Upper lobe of right lung (tissue), 1 donor: ENCODE data around the gene TMOD3. TPM values are rescaled to one million over a fixed set of nuclear protein-coding genes. Genes with fewer than 3 reads are reported as not detected.
A peak's percentile ranks its signal among the peaks of the same experiment; 100 is the strongest.

Experiments used
- ATAC-seq: fragments of 200-7000 bp; cut with Tn5 transposase; one replicate; pipeline ENCODE4 v1.9.1; 2020; ENCODE audit warnings: mild to moderate bottlenecking, moderate library complexity
- DNase-seq: peaks from one replicate; pipeline ENCODE4 v3.0.0-alpha.2; 2020
- H3K27ac ChIP-seq: fragments of 200-600 bp; one replicate; pipeline ENCODE4 v1.8.0; 2022
- H3K27me3 ChIP-seq: fragments of 200-600 bp; one replicate; pipeline ENCODE4 v1.8.0; 2022; ENCODE audit warnings: mild to moderate bottlenecking
- H3K36me3 ChIP-seq: fragments of 200-600 bp; one replicate; pipeline ENCODE4 v1.8.0; 2022
- H3K4me1 ChIP-seq: fragments of 200-600 bp; one replicate; pipeline ENCODE4 v1.8.0; 2022
- H3K4me3 ChIP-seq: fragments of 200-600 bp; one replicate; pipeline ENCODE4 v1.8.0; 2022; ENCODE audit warnings: mild to moderate bottlenecking
- H3K9me3 ChIP-seq: fragments of 200-600 bp; one replicate; pipeline ENCODE4 v1.8.0; 2022
- CTCF ChIP-seq: fragments of 200-600 bp; IDR thresholded peaks from one replicate; pipeline ENCODE4 v1.8.0; 2022; ENCODE audit warnings: antibody characterized with exemption
- intact Hi-C: fragments of 100-400 bp; cut with DNase I; formaldehyde crosslinking; loops from one replicate; pipeline ENCODE4 v1.11.0; 2022
- total RNA-seq: library from RNA; stranded (reverse); fragmentation: NEBNext Ultra II Directional; extraction: Animal tissue kit (Norgen Biotek cat#: 25700); gene quantifications from one replicate; pipeline ENCODE4 v1.2.1, GENCODE V29; 2021
- donor health status: DM: no; HTN: yes; CAD: no; lungs with severe emphysema.

Gene TMOD3
- total RNA-seq, 1 donor from 2014 or later, result 78.4 TPM

GRCh38 chr15:51849860-51850259 is 20.4 kb downstream of the TMOD3 start:
- ATAC-seq, result no peak
- no peak for DNase-seq

GRCh38 chr15:51853998-51854397 is 24.5 kb downstream of the TMOD3 start:
- no peak overlapping the region for H3K4me3 ChIP-seq
- no peak overlapping the region for H3K27ac ChIP-seq
- no peaks in the 10 kb centered on the region for H3K27me3 ChIP-seq
- ATAC-seq (no peak), DNase-seq (no peak)
- H3K36me3 ChIP-seq, result no peaks in the 10 kb centered on the region
- intact Hi-C loops, result no loop called here
- TF ChIP-seq CTCF, result no peak
- H3K4me1 ChIP-seq, result peaks cover 56% of the 10 kb centered on the region
- H3K9me3 ChIP-seq, result no peaks in the 10 kb centered on the region

More at GRCh38 chr15:51849860-51850259, 20.4 kb downstream of the TMOD3 start:
- intact Hi-C loops, result no loop called here
- TF ChIP-seq CTCF, result no peak
- Histone ChIP-seq H3K36me3 (no peaks in the 10 kb centered on the region), H3K27ac (no peak overlapping the region), H3K27me3 (no peaks in the 10 kb centered on the region), H3K4me3 (no peak overlapping the region), H3K9me3 (no peaks in the 10 kb centered on the region), H3K4me1 (peaks cover 74% of the 10 kb centered on the region)

DNA sequence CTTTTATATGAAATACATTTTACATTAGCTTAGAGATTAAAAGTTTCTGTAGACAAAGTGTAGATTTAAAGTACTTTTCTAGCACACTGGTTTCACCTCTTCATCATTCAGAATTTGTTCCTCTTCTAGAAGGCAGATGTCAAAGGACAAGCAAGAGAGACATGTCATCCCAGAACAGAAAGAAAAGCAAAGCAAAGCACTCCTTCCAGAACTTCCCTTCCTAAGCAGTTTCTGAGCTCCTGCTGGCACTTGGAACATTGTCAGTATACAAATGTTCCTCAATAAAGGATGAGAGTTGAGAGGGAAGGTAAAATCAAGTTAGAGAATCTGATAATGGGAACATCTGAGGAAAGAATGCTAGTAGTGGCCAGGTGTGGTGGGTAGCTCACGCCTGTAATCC is 26.2 kb downstream of the TMOD3 start:
- intact Hi-C loops, result no loop called here
- no peak for TF ChIP-seq CTCF
- peaks cover 44% of the 10 kb centered on the region for H3K4me1 ChIP-seq

DNA sequence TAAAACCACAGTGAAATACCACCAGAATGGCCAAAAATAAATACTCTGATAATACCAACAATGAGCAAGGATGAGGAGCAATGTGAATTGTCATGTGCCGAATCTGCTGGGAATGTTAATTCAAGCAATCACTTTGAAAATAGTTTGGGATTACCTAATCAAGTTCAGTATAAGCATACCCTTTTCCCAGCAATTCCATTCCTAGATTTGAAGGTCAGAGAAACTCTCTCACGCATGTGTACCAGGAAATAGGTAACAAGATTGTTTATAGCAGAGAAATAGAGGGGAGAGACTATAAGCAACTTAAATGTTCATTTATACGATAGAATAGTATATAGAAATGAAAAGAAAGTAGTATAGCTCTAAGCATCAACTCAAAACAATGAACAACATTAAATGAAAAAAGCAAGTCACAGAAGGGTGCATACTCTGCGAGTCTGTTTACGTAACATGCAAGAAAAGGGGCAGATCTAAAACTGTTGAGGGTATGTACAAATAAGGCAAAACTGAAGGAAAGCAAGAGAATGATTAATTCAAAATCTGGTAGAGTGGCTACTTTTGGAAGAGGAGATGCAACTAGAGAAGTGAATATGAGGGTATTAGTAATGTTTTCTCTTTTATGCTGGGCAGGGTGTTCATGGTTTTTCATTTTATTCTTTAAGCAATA is 27.4 kb downstream of the TMOD3 start:
- H3K4me3 ChIP-seq, result no peak overlapping the region
- intact Hi-C loops, result no loop called here
- DNase-seq, result no peak
- H3K4me1 ChIP-seq, result peaks cover 41% of the 10 kb centered on the region
- no peak for TF ChIP-seq CTCF
- no peaks in the 10 kb centered on the region for H3K36me3 ChIP-seq
- no peak for ATAC-seq
- H3K27ac ChIP-seq, result no peak overlapping the region
- H3K9me3 ChIP-seq, result no peaks in the 10 kb centered on the region
- no peaks in the 10 kb centered on the region for H3K27me3 ChIP-seq

More for the DNA sequence above, 26.2 kb downstream of the TMOD3 start:
- H3K9me3 ChIP-seq, result no peaks in the 10 kb centered on the region
- no peaks in the 10 kb centered on the region for H3K27me3 ChIP-seq
- H3K4me3 ChIP-seq, result no peak overlapping the region
- no peak for DNase-seq
- H3K36me3 ChIP-seq, result no peaks in the 10 kb centered on the region
- no peak overlapping the region for H3K27ac ChIP-seq
- no peak for ATAC-seq

DNA sequence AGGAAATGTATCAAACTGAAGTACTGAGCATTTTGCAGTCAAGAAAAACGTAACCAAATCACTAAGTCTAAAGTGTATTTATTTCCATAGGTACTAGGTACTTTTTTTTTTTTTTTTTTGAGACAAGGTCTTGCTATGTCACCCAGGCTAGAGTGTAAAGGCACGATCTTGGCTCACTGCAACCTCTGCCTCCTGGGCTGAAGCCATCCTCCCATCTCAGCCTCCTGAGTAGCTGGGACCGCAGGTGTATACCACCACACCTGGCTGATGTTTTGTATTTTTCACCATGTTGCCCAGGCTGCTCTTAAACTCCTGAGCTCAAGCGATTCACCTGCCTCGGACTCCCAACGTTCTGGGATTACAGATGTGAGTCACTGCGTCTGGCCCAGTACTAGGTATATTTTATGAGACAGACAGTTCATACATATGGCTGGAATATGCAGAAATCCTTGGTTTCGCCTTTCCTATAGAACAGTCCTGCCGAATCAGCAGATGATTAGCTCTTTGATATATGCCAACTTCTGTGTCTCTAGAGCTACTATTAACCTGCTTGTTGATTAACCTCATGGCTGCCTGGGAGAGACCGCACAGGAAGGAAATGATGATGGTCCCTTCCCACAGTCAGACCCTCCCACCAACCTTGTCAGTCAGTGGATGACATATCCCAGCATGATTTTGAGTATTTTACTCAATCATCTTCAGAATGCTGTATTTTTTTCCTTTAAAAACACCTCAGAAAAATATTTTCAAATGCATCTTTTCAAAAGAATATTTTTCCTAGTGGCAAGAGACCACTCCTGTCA is 32.3 kb downstream of the TMOD3 start:
- DNase-seq (no peak), ATAC-seq (peak; percentile 60)
- Histone ChIP-seq H3K27ac (no peak overlapping the region), H3K36me3 (peaks cover 28% of the 10 kb centered on the region), H3K27me3 (no peaks in the 10 kb centered on the region), H3K9me3 (no peaks in the 10 kb centered on the region), H3K4me1 (peaks cover 9% of the 10 kb centered on the region), H3K4me3 (no peak overlapping the region)
- intact Hi-C loops, result no loop called here
- no peak for TF ChIP-seq CTCF
